Testis (tissue), 3 donors: ENCODE measurements around the gene REPIN1. TPM values are rescaled to one million over a fixed set of nuclear protein-coding genes. Genes with fewer than 3 reads are reported as not detected.

Experiments used
- DNase-seq: peaks from one replicate; pipeline ENCODE4 v3.0.0-alpha.2; 2019
- H3K27ac ChIP-seq, 2 donors: fragments of 200-600 bp; sonication (generic); one replicate each; pipeline ENCODE4 v1.5.1; 2019
- H3K27me3 ChIP-seq: fragments of 200-600 bp; sonication (generic); one replicate; pipeline ENCODE4 v1.5.1; 2019
- H3K36me3 ChIP-seq: fragments of 200-600 bp; sonication (generic); one replicate; pipeline ENCODE4 v1.5.1; 2017; ENCODE audit warnings: low read depth; ENCODE audit errors: missing control alignments
- H3K4me1 ChIP-seq: fragments of 200-600 bp; sonication (generic); one replicate; pipeline ENCODE4 v1.5.1; 2019
- H3K4me3 ChIP-seq, 2 donors: fragments of 200-600 bp; sonication (generic); one replicate each; pipeline ENCODE4 v1.5.1; 2017 to 2019
- H3K9me3 ChIP-seq: fragments of 200-600 bp; sonication (generic); one replicate; pipeline ENCODE4 v1.5.1; 2017
- CTCF ChIP-seq, 3 experiments: fragments of 450-650 bp in 2 of 3; fragments of 200-600 bp in 1 of 3; sonication (generic) in 1 of 3; IDR thresholded peaks; one replicate each; pipeline ENCODE4 v1.5.1; 2016 to 2019; ENCODE audit warnings: antibody characterized with exemption in 3 of 3, mild to moderate bottlenecking in 2 of 3, moderate library complexity in 1 of 3
- POLR2A ChIP-seq: fragments of 450-650 bp; IDR thresholded peaks from one replicate; pipeline ENCODE4 v1.6.1; 2017; ENCODE audit warnings: antibody characterized with exemption, mild to moderate bottlenecking, moderate library complexity
- WGBS, 2 donors: methylation state at CpG; one replicate each; pipeline ENCODE4 v1.1.5; 2018; 5-methylcytosine and 5-hydroxymethylcytosine counted together
- intact Hi-C: fragments of 100-400 bp; cut with DNase I; formaldehyde crosslinking; loops from one replicate; pipeline ENCODE4 v1.15.1; 2023; ENCODE audit warnings: low total_unique reads
- polyA plus RNA-seq: library from polyadenylated mRNA; stranded (reverse); fragments of 350-450 nt; fragmentation: Illumina TruSeq; extraction: RNeasy Lipid Tissue Mini Kit (QIAGEN cat#74804); gene quantifications from one replicate; pipeline ENCODE4 v1.2.3, GENCODE V29; 2014; ENCODE audit warnings: low read depth, low replicate concordance; ENCODE audit not compliant: insufficient read depth
- total RNA-seq, 2 donors: library from RNA; depleted of rRNA; stranded (reverse); fragments of >200 nt; gene quantifications; one replicate each; pipeline ENCODE4 v1.2.3, GENCODE V29; 2016

Gene REPIN1
- total and polyA plus RNA-seq, 3 donors from 2014 or later, result 45.4 to 73.9 (median 59.1) TPM

GRCh38 chr7:150342121-150342408 lies 26.6 kb upstream of the REPIN1 start:
- Histone ChIP-seq H3K9me3 (no peaks in the 10 kb centered on the region), H3K36me3 (no peaks in the 10 kb centered on the region), H3K4me1 (peaks cover 21% of the 10 kb centered on the region), H3K27me3 (no peaks in the 10 kb centered on the region), H3K4me3 (peak overlapping the region in 1 of 2 donors; percentile 68), H3K27ac (peak overlapping the region in 1 of 2 donors; percentile 50)
- DNase-seq, result no peak
- TF ChIP-seq POLR2A, result no peak
- no peak for TF ChIP-seq CTCF (IDR thresholded peaks at IDR 0.05)
- intact Hi-C loops, result no loop called here
- 53 to 72% methylated on average over 9 of the region's 9 CpGs for WGBS, 2 donors

- no peaks in the 10 kb centered on the region for H3K36me3 ChIP-seq
- H3K4me1 ChIP-seq, result peaks cover 21% of the 10 kb centered on the region
- TF ChIP-seq POLR2A, result no peak
- no peak for TF ChIP-seq CTCF (IDR thresholded peaks at IDR 0.05)
- intact Hi-C loops, result no loop called here
- no peaks in the 10 kb centered on the region for H3K9me3 ChIP-seq
- WGBS, 2 donors, result 86 to 93% methylated on average over 2 of the region's 2 CpGs
- no peak overlapping the region for H3K27ac ChIP-seq
- H3K4me3 ChIP-seq, result no peak overlapping the region
- H3K27me3 ChIP-seq, result no peaks in the 10 kb centered on the region
- DNase-seq, result no peak
Measured at GRCh38 chr7:150343225-150343624, 25.4 kb upstream of the REPIN1 start.

- no peak for TF ChIP-seq POLR2A
- Histone ChIP-seq H3K36me3 (no peaks in the 10 kb centered on the region), H3K4me1 (peaks cover 21% of the 10 kb centered on the region), H3K27me3 (no peaks in the 10 kb centered on the region), H3K27ac (no peak overlapping the region), H3K9me3 (no peaks in the 10 kb centered on the region), H3K4me3 (no peak overlapping the region)
- DNase-seq, result no peak
- intact Hi-C loops, result no loop called here
Measured at GRCh38 chr7:150344299-150344698, 24.3 kb upstream of the REPIN1 start.

GRCh38 chr7:150345012-150345411 lies 23.6 kb upstream of the REPIN1 start:
- Histone ChIP-seq H3K4me1 (peaks cover 16% of the 10 kb centered on the region), H3K27ac (no peak overlapping the region), H3K9me3 (no peaks in the 10 kb centered on the region), H3K4me3 (no peak overlapping the region), H3K36me3 (no peaks in the 10 kb centered on the region), H3K27me3 (no peaks in the 10 kb centered on the region)
- 74% methylated on average over 1 of the region's 1 CpG for WGBS, 2 donors
- TF ChIP-seq CTCF (IDR thresholded peaks at IDR 0.05), result no peak
- TF ChIP-seq POLR2A, result no peak
- intact Hi-C loops, result no loop called here
- no peak for DNase-seq

- no peak for DNase-seq
- no peaks in the 10 kb centered on the region for H3K36me3 ChIP-seq
- H3K4me1 ChIP-seq, result no peaks in the 10 kb centered on the region
- WGBS, 2 donors, result 86 to 95% methylated on average over 5 of the region's 5 CpGs
- no peak overlapping the region for H3K27ac ChIP-seq
- no peak for TF ChIP-seq POLR2A
- no peak for TF ChIP-seq CTCF (IDR thresholded peaks at IDR 0.05)
- H3K4me3 ChIP-seq, result no peak overlapping the region
- no peaks in the 10 kb centered on the region for H3K9me3 ChIP-seq
- intact Hi-C loops, result no loop called here
- no peaks in the 10 kb centered on the region for H3K27me3 ChIP-seq
Measured at GRCh38 chr7:150346922-150347321, 21.7 kb upstream of the REPIN1 start.
